Esophagus squamous epithelium (tissue), 4 donors: ENCODE data around the gene ASB5.

ENCODE experiments used
- POLR2A ChIP-seq, 4 donors: fragments of 450-650 bp; IDR thresholded peaks; one replicate each; pipeline ENCODE4 v1.6.1; 2017; ENCODE audit warnings: antibody characterized with exemption in 4 of 4, mild to moderate bottlenecking in 4 of 4, moderate library complexity in 3 of 4
- TF ChIP-seq, protein P1 (sequence below), 6 experiments: fragments of 450-650 bp in 4 of 6; fragments of 200-600 bp in 2 of 6; sonication (generic) in 2 of 6; IDR thresholded peaks; one replicate each; pipeline ENCODE4 v1.5.1; 2016 to 2019; ENCODE audit warnings: antibody characterized with exemption in 6 of 6, mild to moderate bottlenecking in 4 of 6, moderate library complexity in 4 of 6

DNA sequence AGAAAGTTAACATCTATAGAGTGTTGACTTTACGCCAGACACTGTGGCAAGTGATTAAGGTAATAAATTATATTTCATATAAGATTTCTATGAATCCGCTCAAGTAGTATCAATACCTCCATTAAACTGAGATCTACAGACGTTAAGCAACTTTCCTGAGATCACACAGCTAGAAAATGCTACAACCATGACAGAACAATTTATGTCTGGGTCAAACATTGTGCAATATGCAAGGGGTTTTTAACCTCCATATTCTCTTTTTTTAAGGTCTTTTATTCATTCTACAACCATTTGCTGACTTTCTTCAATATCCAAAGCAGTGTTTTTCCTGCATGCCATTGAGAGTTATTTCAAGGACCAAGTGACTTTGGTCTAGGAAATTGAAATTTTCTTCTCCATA is 10.9 kb downstream of the ASB5 start:
- TF ChIP-seq, protein P1, sequence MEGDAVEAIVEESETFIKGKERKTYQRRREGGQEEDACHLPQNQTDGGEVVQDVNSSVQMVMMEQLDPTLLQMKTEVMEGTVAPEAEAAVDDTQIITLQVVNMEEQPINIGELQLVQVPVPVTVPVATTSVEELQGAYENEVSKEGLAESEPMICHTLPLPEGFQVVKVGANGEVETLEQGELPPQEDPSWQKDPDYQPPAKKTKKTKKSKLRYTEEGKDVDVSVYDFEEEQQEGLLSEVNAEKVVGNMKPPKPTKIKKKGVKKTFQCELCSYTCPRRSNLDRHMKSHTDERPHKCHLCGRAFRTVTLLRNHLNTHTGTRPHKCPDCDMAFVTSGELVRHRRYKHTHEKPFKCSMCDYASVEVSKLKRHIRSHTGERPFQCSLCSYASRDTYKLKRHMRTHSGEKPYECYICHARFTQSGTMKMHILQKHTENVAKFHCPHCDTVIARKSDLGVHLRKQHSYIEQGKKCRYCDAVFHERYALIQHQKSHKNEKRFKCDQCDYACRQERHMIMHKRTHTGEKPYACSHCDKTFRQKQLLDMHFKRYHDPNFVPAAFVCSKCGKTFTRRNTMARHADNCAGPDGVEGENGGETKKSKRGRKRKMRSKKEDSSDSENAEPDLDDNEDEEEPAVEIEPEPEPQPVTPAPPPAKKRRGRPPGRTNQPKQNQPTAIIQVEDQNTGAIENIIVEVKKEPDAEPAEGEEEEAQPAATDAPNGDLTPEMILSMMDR (IDR thresholded peaks at IDR 0.05) = no peak
- TF ChIP-seq POLR2A (IDR thresholded peaks at IDR 0.05) = no peak
